HepG2 (cell line): Measurements from ENCODE around the gene GPSM1. TPM values are rescaled to one million over a fixed set of nuclear protein-coding genes. Genes with fewer than 3 reads are reported as not detected.

Experiments
- ATAC-seq: fragments of 200-7000 bp; cut with Tn5 transposase; 3 replicates; pipeline ENCODE4 v1.9.1; 2020; ENCODE audit warnings: mild to moderate bottlenecking, moderate library complexity
- BruUV-seq: library from RNA; stranded (reverse); fragments of 400-500 nt; replicated peaks from 2 replicates; lab custom pipeline; 2021; lab: Mats Ljungman, UMichigan
- CTCF ChIA-PET: fragments of 300-600 bp; formaldehyde crosslinking; extraction: SDS; loops from one replicate; lab custom pipeline; 2021; ENCODE audit warnings: low total read pairs, inconsistent platforms, low intra/inter-chr PET ratio; lab: Yijun Ruan, JAX
- POLR2A ChIA-PET: fragments of 350-600 bp; sonication (Branson Sonifier 250); formaldehyde crosslinking; loops from one replicate; lab custom pipeline; 2020; ENCODE audit warnings: antibody characterized with exemption, inconsistent platforms; lab: Yijun Ruan, JAX
- DNase-seq: peaks from one replicate; pipeline ENCODE4 v3.0.0-alpha.2; 2015; ENCODE audit warnings: low spot score
- FAIRE-seq: peaks from 3 replicates; lab custom pipeline; 2011; peaks lifted over from hg19 to GRCh38; lab: Jason Lieb, UNC
- H2AFZ ChIP-seq: one replicate; pipeline ENCODE4 v1.6.1; 2011; ENCODE audit warnings: low read length, inconsistent platforms
- H3K27ac ChIP-seq: fragments of 300-600 bp; 3 replicates; pipeline ENCODE4 v1.8.0; 2011; ENCODE audit warnings: mixed run types, mild to moderate bottlenecking, mixed read lengths, low read length, inconsistent platforms; ENCODE audit not compliant: insufficient read depth; ENCODE audit errors: extremely low read length
- H3K27me3 ChIP-seq, 2 experiments: fragments of 200-600 bp in 1 of 2; 2 replicates in 1 of 2; 3 replicates in 1 of 2; pipeline versions ENCODE4 v1.6.0 to v1.8.0; 2011; ENCODE audit warnings: low read length in 2 of 2, mild to moderate bottlenecking in 2 of 2, moderate library complexity in 2 of 2, inconsistent platforms in 1 of 2; ENCODE audit not compliant: insufficient read depth in 2 of 2, control insufficient read depth in 1 of 2
- H3K36me3 ChIP-seq, 2 experiments: fragments of 200-600 bp in 1 of 2; replicated peaks in 1 of 2; 2 replicates in 1 of 2; 3 replicates in 1 of 2; pipeline versions ENCODE4 v1.5.1 to v1.8.0; 2011; ENCODE audit warnings: low read length in 2 of 2, inconsistent platforms in 1 of 2; ENCODE audit not compliant: insufficient read depth in 2 of 2, control insufficient read depth in 1 of 2
- H3K4me1 ChIP-seq: 2 replicates; pipeline ENCODE4 v1.5.1; 2012; ENCODE audit warnings: low read length, inconsistent platforms; ENCODE audit not compliant: insufficient read depth
- H3K4me2 ChIP-seq: 2 replicates; pipeline ENCODE4 v1.6.0; 2011; ENCODE audit warnings: low read depth, low read length, inconsistent platforms
- H3K4me3 ChIP-seq, 3 experiments: fragments of 200-600 bp in 1 of 3; sonication (generic), shearing (Covaris generic) in 1 of 3; replicated peaks in 1 of 3; 2 replicates each; pipeline ENCODE4 v1.5.1; 2011 to 2016; ENCODE audit warnings: low read length in 3 of 3, inconsistent platforms in 2 of 3, low read depth in 2 of 3, mild to moderate bottlenecking in 2 of 3, control low read depth in 1 of 3, mixed read lengths in 1 of 3; ENCODE audit not compliant: insufficient read depth in 1 of 3
- H3K79me2 ChIP-seq: one replicate; pipeline ENCODE4 v1.6.1; 2011; ENCODE audit warnings: low read length, inconsistent platforms; ENCODE audit not compliant: insufficient read depth
- H3K9ac ChIP-seq: 2 replicates; pipeline ENCODE4 v1.6.0; 2011; ENCODE audit warnings: mild to moderate bottlenecking, low read depth, low read length, inconsistent platforms; ENCODE audit not compliant: insufficient read depth
- H3K9me3 ChIP-seq: 2 replicates; pipeline ENCODE4 v1.5.1; 2012; ENCODE audit warnings: mild to moderate bottlenecking, low read length
- H4K20me1 ChIP-seq: 2 replicates; pipeline ENCODE4 v1.6.0; 2011; ENCODE audit warnings: inconsistent platforms, mild to moderate bottlenecking, low read length, moderate library complexity; ENCODE audit not compliant: insufficient read depth
- CHCHD3 ChIP-seq: sonication (generic); formaldehyde crosslinking; IDR thresholded peaks from 2 replicates; pipeline ENCODE4 v1.8.0; 2022; ENCODE audit warnings: mild to moderate bottlenecking, missing genetic modification reagents, moderate library complexity
- ELK4 ChIP-seq: sonication (generic); formaldehyde crosslinking; IDR thresholded peaks from 2 replicates; pipeline ENCODE4 v1.9.0; 2021; ENCODE audit warnings: missing genetic modification reagents, borderline replicate concordance
- PHB2 ChIP-seq: fragments of 450-650 bp; IDR thresholded peaks from 2 replicates; pipeline ENCODE4 v1.6.1; 2018; ENCODE audit not compliant: partially characterized antibody
- RBFOX2 ChIP-seq: fragments of 200-400 bp; formaldehyde crosslinking; IDR thresholded peaks from 2 replicates; pipeline ENCODE4 v1.6.1; 2017; ENCODE audit warnings: low read depth, mild to moderate bottlenecking, low read length
- TMF1 ChIP-seq: sonication (generic); formaldehyde crosslinking; IDR thresholded peaks from 2 replicates; pipeline ENCODE4 v1.8.1; 2022; ENCODE audit warnings: low read depth, missing genetic modification reagents
- ZNF275 ChIP-seq: sonication (generic); formaldehyde crosslinking; IDR thresholded peaks from 2 replicates; pipeline ENCODE4 v1.8.0; 2022; ENCODE audit warnings: missing genetic modification reagents, mild to moderate bottlenecking, inconsistent platforms, borderline replicate concordance
- WGBS: methylation state at CpG from one replicate; pipeline ENCODE4 v1.1.6; 2017; ENCODE audit warnings: low lambda C conversion rate; 5-methylcytosine and 5-hydroxymethylcytosine counted together
- in situ Hi-C: cut with HindIII; loops from 2 replicates; pipeline ENCODE4 v1.10.0; 2017; ENCODE audit warnings: low pct_unique_long_range_greater_than_20kb; ENCODE audit not compliant: extremely low pct_ligation_motif_present
- intact Hi-C: fragments of 100-400 bp; cut with micrococcal nuclease; formaldehyde crosslinking; loops from one replicate; pipeline ENCODE4 v1.10.0; 2022; ENCODE audit not compliant: unreplicated experiment
- polyA plus RNA-seq, 8 experiments: library from polyadenylated mRNA; depleted of rRNA in 3 of 8; stranded (reverse) in 7 of 8; unstranded in 1 of 8; fragments of >200 nt; fragmentation: Illumina TruSeq in 4 of 8; extraction: Trizol in 4 of 8; gene quantifications; 2 replicates each; pipeline versions ENCODE4 v1.2.1 to v1.2.3, GENCODE V29; 2011 to 2016; ENCODE audit warnings: low read depth in 4 of 8, missing spikeins in 1 of 8, mixed read lengths in 1 of 8; ENCODE audit not compliant: insufficient read depth in 1 of 8
- total RNA-seq, 5 experiments: library from RNA; depleted of rRNA; stranded (reverse); fragments of >200 nt; fragmentation: Illumina TruSeq; extraction: Trizol; gene quantifications; 2 replicates each; pipeline ENCODE4 v1.2.3, GENCODE V29; 2016; ENCODE audit warnings: low read depth in 1 of 5

GPSM1 gene
- total and polyA plus RNA-seq, 2 of the 13 experiments (the other 11 are each of a cell fraction or from before 2014, with no cell fraction given), result 1.0 to 2.4 TPM

DNA sequence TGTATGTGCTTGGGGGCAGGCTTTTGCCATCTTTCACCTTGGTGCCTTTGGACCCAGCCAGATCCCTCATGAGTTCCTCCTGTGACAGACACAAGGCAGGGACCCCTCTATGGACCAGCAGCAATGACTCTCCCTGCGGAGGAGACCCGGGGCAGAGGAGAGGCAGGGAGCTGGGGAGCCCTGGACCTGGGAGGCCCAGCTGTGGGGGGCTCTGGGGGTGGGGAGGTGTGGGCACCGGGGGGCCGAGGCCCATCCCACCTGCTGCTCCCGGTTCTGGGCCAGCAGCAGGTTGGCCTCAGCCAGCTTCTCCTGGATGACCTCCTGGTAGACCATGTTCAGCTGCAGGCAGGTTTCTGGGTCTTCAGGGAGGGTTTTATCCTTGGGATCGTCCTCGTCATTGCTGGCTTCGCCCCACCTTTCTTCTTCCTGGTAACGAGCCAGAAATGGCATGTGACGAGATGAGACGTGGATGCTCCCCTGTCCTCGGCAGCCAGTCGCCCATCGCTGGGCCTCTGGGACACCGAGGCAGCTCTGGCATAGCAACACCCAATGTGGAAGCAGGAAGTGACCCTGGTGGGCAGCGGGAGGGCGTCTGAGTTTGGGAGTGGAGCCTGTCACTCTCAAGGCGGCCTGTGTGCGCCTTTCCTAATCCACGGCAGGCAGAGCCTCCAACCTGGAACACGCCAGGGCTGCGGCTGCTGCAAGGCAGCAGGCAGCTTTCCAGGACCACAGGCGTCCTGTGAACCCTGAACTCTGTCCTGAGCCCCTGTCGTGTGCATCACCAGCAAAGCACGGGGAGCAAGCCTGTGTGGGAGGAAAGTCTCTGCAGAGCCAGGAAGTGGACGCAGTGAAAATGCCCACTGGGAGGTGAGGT is 68.2 kb downstream of the GPSM1 start:
- ATAC-seq, result no peak
- Histone ChIP-seq H3K27me3 (no peaks in the 10 kb centered on the region), H3K4me1 (peaks cover 16% of the 10 kb centered on the region), H3K36me3 (peaks cover 25 to 57% of the 10 kb centered on the region in 2 experiments; a peak in 4 of 5 replicates), H3K9me3 (no peaks in the 10 kb centered on the region), H3K79me2 (peaks cover 21% of the 10 kb centered on the region), H4K20me1 (0 out of 2 replicates have a peak, but pooled peaks cover 2% of the 10 kb centered on the region), H3K4me3 (no peak overlapping the region), H2AFZ (no peak overlapping the region), H3K4me2 (no peak overlapping the region), H3K27ac (no peak overlapping the region), H3K9ac (no peak overlapping the region)
- 0 out of 2 replicates have a peak, but pooled peaks have one; percentile 18 for TF ChIP-seq RBFOX2
- no peak for TF ChIP-seq PHB2
- TF ChIP-seq ZNF275 (CRISPR knock-in tag), result no peak
- no peak for TF ChIP-seq CHCHD3
- no peak for TF ChIP-seq ELK4 (CRISPR knock-in tag)
- TF ChIP-seq TMF1 (CRISPR knock-in tag), result no peak
- CTCF ChIA-PET, result no interaction called here
- no TSS peak for BruUV-seq
- in situ Hi-C loops, result no loop called here
- POLR2A ChIA-PET, result no interaction called here
- 90% methylated on average over 21 of the region's 26 CpGs for WGBS
- no peak for FAIRE-seq
- no peak for DNase-seq
- intact Hi-C loops, result no loop called here
